Measurements from ENCODE around the gene UPK3A.

- TF ChIP-seq CTCF (IDR thresholded peaks at IDR 0.05; ENCODE audit: insufficient read depth, low read length) (no peak), POLR2AphosphoS5 (IDR thresholded peaks at IDR 0.05; ENCODE audit: low read depth) (no peak), GABPA (IDR thresholded peaks at IDR 0.05; ENCODE audit: low read depth) (no peak), REST (IDR thresholded peaks at IDR 0.05; ENCODE audit: insufficient replicate concordance, low read depth) (no peak), SPI1 (IDR thresholded peaks at IDR 0.05; ENCODE audit: borderline replicate concordance, low read depth) (no peak)
These were observed 32.9 kb upstream of the UPK3A start for GRCh38 chr22:45251825-45252224.
